ENCODE measurements around the gene SPON1.

- TF ChIP-seq POLR2AphosphoS5 (IDR thresholded peaks at IDR 0.05; ENCODE audit: borderline replicate concordance, low read depth, low read length) (no peak), EZH2 (IDR thresholded peaks at IDR 0.05) (no peak)
Observed at GRCh38 chr11:14312736-14313438, 350.4 kb downstream of the SPON1 start.

All from SK-N-MC (cell line).